ENCODE data around the gene TTC34.
"Not testable (repeated sequence)": the region's sequence is repeated elsewhere in the genome, so short reads cannot be mapped to it uniquely, and the experiment has no call there.

DNA sequence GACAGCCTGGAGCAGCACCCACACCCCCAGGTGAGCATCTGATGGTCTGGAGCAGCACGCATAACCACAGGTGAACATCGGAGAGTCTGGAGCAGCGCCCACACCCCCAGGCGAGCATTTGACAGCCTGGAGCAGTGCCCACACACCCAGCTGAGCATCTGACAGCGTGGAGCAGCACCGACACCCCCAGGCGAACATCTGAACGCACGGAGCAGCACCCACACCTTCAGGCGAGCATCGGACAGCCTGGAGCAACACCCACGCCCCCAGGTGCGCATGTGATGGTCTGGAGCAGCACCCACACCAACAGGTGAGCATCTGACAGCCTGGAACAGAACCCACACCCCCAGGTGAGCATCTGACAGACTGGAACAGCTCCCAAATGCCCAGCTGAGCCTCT lies 49.6 kb downstream of the TTC34 start:
- TF ChIP-seq POLR2A, POLR2AphosphoS5, SPI1, TAF1 (IDR thresholded peaks at IDR 0.05; ENCODE audit: low read depth, low read length): not testable (repeated sequence)
